CD4-positive, alpha-beta memory T cell (primary cell): ENCODE results near the gene PLIN4. TPM values are rescaled to one million over a fixed set of nuclear protein-coding genes. Genes with fewer than 3 reads are reported as not detected.
"Not testable (repeated sequence)": the region's sequence is repeated elsewhere in the genome, so short reads cannot be mapped to it uniquely, and the experiment has no call there.

ENCODE experiments used
- CTCF ChIA-PET: fragments of 350-600 bp; sonication (Branson Sonifier 250); formaldehyde crosslinking; loops from one replicate; lab custom pipeline; 2021; ENCODE audit warnings: inconsistent platforms; ENCODE audit not compliant: partially characterized antibody; lab: Charles Lee
- POLR2A ChIA-PET: fragments of 350-600 bp; sonication (Branson Sonifier 250); formaldehyde crosslinking; loops from one replicate; lab custom pipeline; 2021; ENCODE audit not compliant: partially characterized antibody; lab: Charles Lee
- DNase-seq, 5 donors: peaks; one replicate each; pipeline versions ENCODE4 v3.0.0 to v3.0.0-alpha.2; 2020 to 2022; ENCODE audit warnings: mixed read lengths in 1 of 5
- H3K27ac ChIP-seq: one replicate; pipeline ENCODE4 v1.7.0; 2013; ENCODE audit warnings: low read depth, low read length
- H3K27me3 ChIP-seq: 2 replicates; pipeline ENCODE4 v1.7.0; 2013; ENCODE audit warnings: mild to moderate bottlenecking, low read length, moderate library complexity; ENCODE audit not compliant: insufficient read depth
- H3K36me3 ChIP-seq: 2 replicates; pipeline ENCODE4 v1.7.0; 2013; ENCODE audit warnings: mild to moderate bottlenecking, low read length, moderate library complexity; ENCODE audit not compliant: insufficient read depth
- H3K4me1 ChIP-seq: 2 replicates; pipeline ENCODE4 v1.7.0; 2013; ENCODE audit warnings: mild to moderate bottlenecking, low read length, moderate library complexity; ENCODE audit not compliant: insufficient read depth
- H3K4me3 ChIP-seq, 2 donors: one replicate each; pipeline ENCODE4 v1.7.0; 2013; ENCODE audit warnings: low read length in 2 of 2, mild to moderate bottlenecking in 1 of 2
- H3K9me3 ChIP-seq, 2 donors: one replicate each; pipeline ENCODE4 v1.7.0; 2013; ENCODE audit warnings: low read length in 2 of 2, control low read depth in 1 of 2; ENCODE audit not compliant: control insufficient read depth in 1 of 2
- H3K27ac Mint-ChIP-seq, 7 donors: one replicate each; pipeline ENCODE4 v1.8.0; 2020 to 2021; ENCODE audit warnings: mixed read lengths in 7 of 7, mild to moderate bottlenecking in 6 of 7, inconsistent platforms in 3 of 7, moderate library complexity in 3 of 7
- H3K27me3 Mint-ChIP-seq, 2 donors: one replicate each; pipeline ENCODE4 v1.8.0; 2020 to 2021; ENCODE audit warnings: mixed read lengths in 2 of 2
- H3K36me3 Mint-ChIP-seq, 2 donors: one replicate each; pipeline ENCODE4 v1.8.0; 2020 to 2021; ENCODE audit warnings: mixed read lengths in 2 of 2, inconsistent platforms in 1 of 2, mild to moderate bottlenecking in 1 of 2
- H3K4me1 Mint-ChIP-seq, 4 donors: one replicate each; pipeline ENCODE4 v1.8.0; 2020 to 2021; ENCODE audit warnings: mixed read lengths in 4 of 4, mild to moderate bottlenecking in 1 of 4
- H3K4me3 Mint-ChIP-seq, 8 donors: one replicate each; pipeline ENCODE4 v1.8.0; 2020 to 2021; ENCODE audit warnings: mixed read lengths in 8 of 8, mild to moderate bottlenecking in 7 of 8, moderate library complexity in 6 of 8, inconsistent platforms in 3 of 8
- H3K9me3 Mint-ChIP-seq, 8 donors: one replicate each; pipeline ENCODE4 v1.8.0; 2020 to 2021; ENCODE audit warnings: mixed read lengths in 8 of 8, mild to moderate bottlenecking in 5 of 8, inconsistent platforms in 3 of 8, moderate library complexity in 1 of 8
- intact Hi-C: fragments of 100-400 bp; cut with micrococcal nuclease; formaldehyde crosslinking; loops from one replicate; pipeline ENCODE4 v1.15.1; 2023
- polyA plus RNA-seq, 2 donors: library from polyadenylated mRNA; unstranded; fragments of 300-500 nt; fragmentation: Illumina TruSeq; gene quantifications; one replicate each; pipeline ENCODE4 v1.2.3, GENCODE V29; 2021
- total RNA-seq, 2 experiments: library from RNA; stranded (reverse); gene quantifications; one replicate each; pipeline ENCODE4 v1.2.3, GENCODE V29; 2021

The PLIN4 gene
- total and polyA plus RNA-seq, 4 experiments from 2014 or later, result 0.14 to 0.22 (median 0.17) TPM; not detected in 1

- CTCF ChIA-PET, result no interaction called here
- Mint-ChIP-seq H3K4me3 (no peak overlapping the region), H3K4me1 (peaks cover 0 to 5% (median 2%) of the 10 kb centered on the region in 4 donors), H3K36me3 (no peaks in the 10 kb centered on the region), H3K9me3 (no peaks in the 10 kb centered on the region), H3K27ac (no peak overlapping the region), H3K27me3 (peaks cover 5 to 13% of the 10 kb centered on the region in 2 donors)
- Histone ChIP-seq H3K36me3 (no peaks in the 10 kb centered on the region), H3K9me3 (no peaks in the 10 kb centered on the region), H3K4me1 (no peaks in the 10 kb centered on the region), H3K27me3 (no peaks in the 10 kb centered on the region), H3K27ac (no peak overlapping the region), H3K4me3 (no peak overlapping the region)
- intact Hi-C loops, result no loop called here
- POLR2A ChIA-PET, result no interaction called here
- DNase-seq, result no peak
Measured at GRCh38 chr19:4531562-4532165, 13.4 kb upstream of the PLIN4 start.

GRCh38 chr19:4529924-4530522 is 11.7 kb upstream of the PLIN4 start:
- peaks cover 3 to 9% of the 10 kb centered on the region in 2 donors for H3K27me3 Mint-ChIP-seq
- intact Hi-C loops, result no loop called here
- no peak overlapping the region for H3K27ac Mint-ChIP-seq
- no peaks in the 10 kb centered on the region for H3K9me3 Mint-ChIP-seq
- Histone ChIP-seq H3K27ac (no peak overlapping the region), H3K36me3 (no peaks in the 10 kb centered on the region), H3K4me3 (no peak overlapping the region), H3K27me3 (no peaks in the 10 kb centered on the region), H3K4me1 (no peaks in the 10 kb centered on the region), H3K9me3 (no peaks in the 10 kb centered on the region)
- ChIA-PET POLR2A (no interaction called here), CTCF (interaction anchor here (1.5 kb wide), 1 partner anchor 265 kb away, joined by 4 read pairs; no protein-coding TSS in a partner anchor)
- no peak for DNase-seq
- no peaks in the 10 kb centered on the region for H3K4me1 Mint-ChIP-seq
- H3K4me3 Mint-ChIP-seq, result no peak overlapping the region
- H3K36me3 Mint-ChIP-seq, result no peaks in the 10 kb centered on the region

GRCh38 chr19:4528843-4529242 is 10.6 kb upstream of the PLIN4 start:
- Histone ChIP-seq H3K36me3 (no peaks in the 10 kb centered on the region), H3K27ac (no peak overlapping the region), H3K4me1 (no peaks in the 10 kb centered on the region), H3K9me3 (no peaks in the 10 kb centered on the region), H3K4me3 (no peak overlapping the region), H3K27me3 (no peaks in the 10 kb centered on the region)
- intact Hi-C loops, result no loop called here
- Mint-ChIP-seq H3K27ac (no peak overlapping the region), H3K4me3 (no peak overlapping the region), H3K9me3 (no peaks in the 10 kb centered on the region), H3K4me1 (no peaks in the 10 kb centered on the region), H3K36me3 (no peaks in the 10 kb centered on the region), H3K27me3 (peaks cover 4 to 6% of the 10 kb centered on the region in 2 donors)
- CTCF ChIA-PET, result interaction anchor here (1.5 kb wide), 1 partner anchor 264 kb away, joined by 4 read pairs; no protein-coding TSS in a partner anchor
- DNase-seq, result no peak
- POLR2A ChIA-PET, result no interaction called here

GRCh38 chr19:4527377-4527776 is 9.1 kb upstream of the PLIN4 start:
- H3K27me3 Mint-ChIP-seq, H3K27me3 ChIP-seq, POLR2A ChIA-PET, H3K27ac ChIP-seq, H3K36me3 Mint-ChIP-seq, H3K4me1 Mint-ChIP-seq, H3K4me1 ChIP-seq, DNase-seq, H3K36me3 ChIP-seq, H3K4me3 Mint-ChIP-seq, H3K9me3 ChIP-seq, H3K4me3 ChIP-seq, H3K27ac Mint-ChIP-seq, intact Hi-C loops, H3K9me3 Mint-ChIP-seq: not testable (repeated sequence)
- CTCF ChIA-PET, result interaction anchor here (1.4 kb wide), 1 partner anchor 18 kb away, joined by 3 read pairs; no protein-coding TSS in a partner anchor

- Mint-ChIP-seq H3K27me3 (peaks cover 4 to 10% of the 10 kb centered on the region in 2 donors), H3K4me1 (no peaks in the 10 kb centered on the region), H3K36me3 (no peaks in the 10 kb centered on the region), H3K9me3 (peaks cover 0 to 2% (median 0%) of the 10 kb centered on the region in 8 donors), H3K4me3 (no peak overlapping the region), H3K27ac (no peak overlapping the region)
- ChIA-PET POLR2A (interaction anchor here (1.5 kb wide), 1 partner anchor 54 kb away, joined by 5 read pairs; no protein-coding TSS in a partner anchor), CTCF (interaction anchor here (0.8 to 2.8 kb wide), 8 partner anchors 10 to 293 kb away, joined by 3 to 19 read pairs (median 4); partner anchors contain the start of gene PLIN5)
- Histone ChIP-seq H3K4me3 (no peak overlapping the region), H3K27ac (no peak overlapping the region), H3K4me1 (no peaks in the 10 kb centered on the region), H3K27me3 (no peaks in the 10 kb centered on the region), H3K9me3 (no peaks in the 10 kb centered on the region), H3K36me3 (no peaks in the 10 kb centered on the region)
- intact Hi-C loops, result no loop called here
- no peak for DNase-seq
Measured at GRCh38 chr19:4525563-4526002, 7.3 kb upstream of the PLIN4 start.

GRCh38 chr19:4524808-4525562 is 6.7 kb upstream of the PLIN4 start:
- Mint-ChIP-seq H3K9me3 (peaks cover 0 to 2% (median 0%) of the 10 kb centered on the region in 8 donors), H3K36me3 (no peaks in the 10 kb centered on the region), H3K4me1 (no peaks in the 10 kb centered on the region), H3K27ac (no peak overlapping the region), H3K27me3 (peaks cover 5 to 10% of the 10 kb centered on the region in 2 donors), H3K4me3 (no peak overlapping the region)
- intact Hi-C loops, result no loop called here
- H3K4me1 ChIP-seq, result no peaks in the 10 kb centered on the region
- no peak overlapping the region for H3K4me3 ChIP-seq
- ChIA-PET CTCF (interaction anchor here (0.6 to 2.8 kb wide), 9 partner anchors 10 to 312 kb away, joined by 3 to 19 read pairs (median 4); partner anchors contain the start of gene PLIN5), POLR2A (interaction anchor here (1.5 kb wide), 1 partner anchor 54 kb away, joined by 5 read pairs; no protein-coding TSS in a partner anchor)
- H3K27ac ChIP-seq, result no peak overlapping the region
- no peaks in the 10 kb centered on the region for H3K36me3 ChIP-seq
- DNase-seq, result peak; percentile 42 to 63 (median 50)
- H3K27me3 ChIP-seq, result no peaks in the 10 kb centered on the region
- H3K9me3 ChIP-seq, result no peaks in the 10 kb centered on the region
